Esophagus muscularis mucosa (tissue), 3 donors: ENCODE measurements around the gene USP13.

ENCODE experiments used
- CTCF ChIP-seq, 3 experiments: fragments of 200-600 bp in 2 of 3; fragments of 450-650 bp in 1 of 3; sonication (generic) in 2 of 3; IDR thresholded peaks; one replicate each; pipeline ENCODE4 v1.5.1; 2017 to 2019; ENCODE audit warnings: antibody characterized with exemption in 3 of 3, mild to moderate bottlenecking in 2 of 3, moderate library complexity in 1 of 3
- POLR2A ChIP-seq: fragments of 450-650 bp; IDR thresholded peaks from one replicate; pipeline ENCODE4 v1.6.1; 2017; ENCODE audit warnings: antibody characterized with exemption, moderate library complexity, mild to moderate bottlenecking, low read depth
- POLR2AphosphoS5 ChIP-seq, 2 donors: sonication (generic); formaldehyde crosslinking; IDR thresholded peaks; one replicate each; pipeline ENCODE4 v1.6.1; 2017; ENCODE audit warnings: antibody characterized with exemption in 2 of 2

DNA sequence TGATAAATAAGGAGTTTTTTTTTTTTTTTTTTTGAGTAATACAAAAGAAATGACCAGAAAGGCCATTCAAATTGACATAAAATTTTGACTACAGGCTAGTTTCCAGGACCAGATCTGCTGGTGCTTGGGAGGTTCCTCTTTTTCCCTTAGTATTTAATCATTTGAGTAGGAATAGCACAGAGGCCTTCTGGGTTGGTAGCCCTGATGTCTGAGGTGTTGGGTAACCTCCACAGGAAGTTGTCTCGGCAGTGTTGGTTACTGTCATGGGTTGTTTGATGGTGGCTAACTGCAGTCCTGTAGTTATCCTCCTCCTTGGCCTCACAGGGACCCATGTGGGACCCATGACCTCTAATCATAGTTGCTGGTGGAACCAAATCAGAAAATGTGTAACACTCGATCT lies 91.1 kb downstream of the USP13 start:
- no peak for TF ChIP-seq CTCF (IDR thresholded peaks at IDR 0.05)
- TF ChIP-seq POLR2A = no peak
- TF ChIP-seq POLR2AphosphoS5 (IDR thresholded peaks at IDR 0.05) = no peak
